C4-2B (cell line): ENCODE data around the gene MTA3.
"Not testable (repeated sequence)": the region's sequence is repeated elsewhere in the genome, so short reads cannot be mapped to it uniquely, and the experiment has no call there.

ENCODE experiments used
- H3K27ac ChIP-seq: fragments of 450-650 bp; 2 replicates; pipeline ENCODE4 v1.5.1; 2017
- CTCF ChIP-seq: fragments of 450-650 bp; conservative IDR thresholded peaks from 2 replicates; pipeline ENCODE4 v1.5.1; 2017; ENCODE audit warnings: mild to moderate bottlenecking
- ZFX ChIP-seq: fragments of 450-650 bp; IDR thresholded peaks from 2 replicates; pipeline ENCODE4 v1.6.1; 2017

MTA3 gene

GRCh38 chr2:42614838-42615237, 46.4 kb downstream of the MTA3 start:
- TF ChIP-seq ZFX (no peak), CTCF (no peak)
- H3K27ac ChIP-seq, result no peak overlapping the region

GRCh38 chr2:42618116-42618515, 49.7 kb downstream of the MTA3 start:
- no peak for TF ChIP-seq ZFX
- no peak for TF ChIP-seq CTCF
- H3K27ac ChIP-seq, result no peak overlapping the region

- no peak overlapping the region for H3K27ac ChIP-seq
- TF ChIP-seq ZFX, result no peak
- TF ChIP-seq CTCF, result no peak
These were observed 50.5 kb downstream of the MTA3 start for GRCh38 chr2:42618972-42619371.

- not testable (repeated sequence) for H3K27ac ChIP-seq
These were observed 53.2 kb downstream of the MTA3 start for GRCh38 chr2:42621626-42622025.

- no peak for TF ChIP-seq ZFX
- no peak for TF ChIP-seq CTCF
- H3K27ac ChIP-seq, result no peak overlapping the region
These were observed 54.7 kb downstream of the MTA3 start for GRCh38 chr2:42622943-42623676.

GRCh38 chr2:42624047-42624446, 55.6 kb downstream of the MTA3 start:
- no peak overlapping the region for H3K27ac ChIP-seq
- TF ChIP-seq ZFX, result no peak
- TF ChIP-seq CTCF, result no peak

- H3K27ac ChIP-seq, result not testable (repeated sequence)
These were observed 59.6 kb downstream of the MTA3 start for GRCh38 chr2:42628024-42628423.

GRCh38 chr2:42636934-42637333, 68.5 kb downstream of the MTA3 start:
- no peak for TF ChIP-seq CTCF
- no peak for TF ChIP-seq ZFX

More at GRCh38 chr2:42636934-42637333, 68.5 kb downstream of the MTA3 start:
- H3K27ac ChIP-seq, result no peak overlapping the region
